GM12892 (cell line): ENCODE measurements around the gene TMEM178B.

Experiments used
- POLR2A ChIP-seq: IDR thresholded peaks from 2 replicates; pipeline ENCODE4 v1.6.1; 2011; ENCODE audit warnings: low read depth, low read length, control low read depth
- POLR2AphosphoS5 ChIP-seq: IDR thresholded peaks from 2 replicates; pipeline ENCODE4 v1.6.1; 2011; ENCODE audit warnings: low read depth, low read length, control low read depth

GRCh38 chr7:141462958-141463357 is 389.1 kb downstream of the TMEM178B start:
- TF ChIP-seq POLR2A (no peak), POLR2AphosphoS5 (no peak)
